ENCODE data around the gene TIMM10B.

Gene TIMM10B, protein sequence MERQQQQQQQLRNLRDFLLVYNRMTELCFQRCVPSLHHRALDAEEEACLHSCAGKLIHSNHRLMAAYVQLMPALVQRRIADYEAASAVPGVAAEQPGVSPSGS

GRCh38 chr11:6481012-6481923 lies at the start of gene TIMM10B, which contains the start of gene ARFIP2:
Gene TIMM10B, plus strand, starts transcription at chr11:6481501. Its CDS starts 16 bp downstream, at chr11:6481517.
Gene ARFIP2, minus strand, starts transcription at chr11:6481331. Its CDS starts 910 bp downstream, at chr11:6480421.
- peak; percentile 95 for DNase-seq

- DNase-seq, result no peak
Observed at GRCh38 chr11:6431861-6432260, 49.4 kb upstream of the TIMM10B start.

GRCh38 chr11:6433998-6434660 lies 47.2 kb upstream of the TIMM10B start:
- DNase-seq, result no peak

GRCh38 chr11:6437423-6437822 lies 43.9 kb upstream of the TIMM10B start:
- DNase-seq, result no peak

GRCh38 chr11:6437993-6438392 lies 43.3 kb upstream of the TIMM10B start:
- no peak for DNase-seq

- DNase-seq, result no peak
Observed at GRCh38 chr11:6438979-6439571, 42.2 kb upstream of the TIMM10B start.

DNA sequence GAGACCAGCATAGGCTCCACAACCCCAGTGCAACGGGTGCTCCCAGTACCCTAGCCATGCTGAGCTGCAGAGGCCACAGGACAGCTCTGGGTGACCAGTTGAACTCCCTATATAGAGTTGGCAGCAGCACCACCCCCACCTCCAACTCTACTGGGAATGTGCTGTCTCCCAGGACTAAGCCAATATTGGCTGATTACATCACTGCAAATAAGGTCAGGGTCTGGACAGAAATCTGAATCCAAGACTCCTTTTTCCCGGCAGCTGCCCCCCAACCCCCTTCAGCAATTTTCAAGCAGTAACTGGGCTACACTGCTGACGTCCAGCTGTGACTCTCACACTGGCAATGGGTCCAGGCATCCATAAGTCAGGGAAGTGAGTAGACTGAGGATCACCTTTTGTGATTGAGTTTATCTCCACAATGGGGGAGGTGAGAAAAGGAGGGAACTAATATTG lies 40.4 kb upstream of the TIMM10B start, which contains the start of gene HPX:
Gene HPX, minus strand, starts transcription at position 82 of the 453 bp plus-strand sequence. Its CDS starts 24 bp downstream, at position 58.
- DNase-seq, result no peak

DNA sequence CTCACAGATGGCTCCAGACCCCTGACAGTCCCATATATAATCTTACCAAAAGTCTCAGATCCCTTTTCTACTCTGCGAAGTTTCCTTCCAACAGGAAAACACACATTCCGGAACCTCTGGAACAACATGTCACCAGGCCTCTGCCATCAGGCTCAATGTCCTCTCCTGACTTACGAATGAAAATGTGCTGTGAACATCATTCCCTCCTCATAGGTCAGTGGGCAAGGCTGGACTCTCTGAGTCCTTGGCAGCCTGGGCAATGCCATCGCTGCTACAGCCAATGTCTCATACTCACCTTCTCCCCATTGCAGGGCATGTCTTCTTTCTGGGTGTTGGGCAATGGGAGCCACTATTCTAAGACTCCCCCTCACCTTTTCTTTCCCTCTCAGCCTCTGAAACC lies 38.9 kb upstream of the TIMM10B start:
- no peak for DNase-seq

GRCh38 chr11:6443269-6444003 lies 37.9 kb upstream of the TIMM10B start:
- peak; percentile 61 for DNase-seq

DNA sequence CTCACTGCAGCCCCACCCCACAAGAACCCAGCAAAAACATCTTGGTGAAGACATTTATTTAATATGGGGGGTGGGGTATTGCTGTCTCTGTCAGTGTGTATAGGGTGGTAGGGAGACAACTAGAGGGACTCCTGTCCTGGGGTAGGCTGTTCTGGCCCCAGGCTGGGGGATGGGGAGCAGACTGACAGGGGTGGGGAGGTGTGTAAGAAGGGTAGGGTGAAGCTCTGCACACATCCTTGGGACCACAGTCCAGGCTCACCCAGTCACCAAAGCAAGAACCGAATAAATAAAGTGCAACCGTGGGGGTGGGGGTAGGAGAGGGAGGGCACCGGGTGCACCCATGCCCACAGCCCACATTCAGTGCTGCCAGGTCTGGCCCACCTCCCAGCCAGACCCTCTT lies 32.7 kb upstream of the TIMM10B start:
- no peak for DNase-seq

GRCh38 chr11:6452219-6452618 lies 29.1 kb upstream of the TIMM10B start:
- no peak for DNase-seq

- no peak for DNase-seq
Observed at GRCh38 chr11:6453152-6453551, 28.1 kb upstream of the TIMM10B start.

- DNase-seq, result no peak
Observed at GRCh38 chr11:6455070-6455469, 26.2 kb upstream of the TIMM10B start.

- no peak for DNase-seq
Observed at GRCh38 chr11:6456361-6457073, 24.8 kb upstream of the TIMM10B start.

DNA sequence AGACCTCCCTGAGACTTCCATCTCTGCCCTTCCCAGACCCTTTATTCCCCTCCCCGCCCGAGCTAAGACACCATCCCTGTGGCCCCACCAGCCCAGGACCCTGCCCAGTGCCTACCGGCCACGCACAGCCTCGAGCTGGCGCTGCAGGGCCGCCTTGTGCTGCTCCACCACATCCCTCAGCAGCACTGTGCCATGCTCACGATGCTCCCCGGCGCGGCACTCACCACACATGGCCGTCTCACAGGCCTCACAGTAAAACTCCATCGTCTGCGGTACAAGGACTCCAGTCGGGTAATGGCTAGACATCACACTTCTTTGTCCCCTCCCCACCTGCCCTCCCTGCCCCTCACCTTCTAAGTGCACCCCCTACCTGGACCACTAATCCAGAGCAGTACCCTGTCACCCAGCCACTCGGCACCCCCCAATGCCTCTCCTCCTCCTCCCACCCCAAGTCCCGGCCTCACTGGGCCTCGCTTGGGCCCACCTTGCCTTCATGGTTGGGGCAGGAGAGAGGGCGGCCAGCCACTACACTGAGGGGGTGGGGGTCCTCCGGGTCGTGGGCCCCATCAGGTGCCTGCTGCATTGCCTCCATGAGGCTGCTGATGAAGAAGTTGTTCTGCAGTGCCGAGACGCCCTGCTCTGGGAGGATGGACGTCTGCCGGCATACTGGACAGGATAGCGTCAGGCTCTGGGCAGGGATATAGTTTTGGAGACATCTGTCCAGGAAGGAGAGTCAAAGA lies 23.6 kb upstream of the TIMM10B start:
- DNase-seq, result no peak

DNA sequence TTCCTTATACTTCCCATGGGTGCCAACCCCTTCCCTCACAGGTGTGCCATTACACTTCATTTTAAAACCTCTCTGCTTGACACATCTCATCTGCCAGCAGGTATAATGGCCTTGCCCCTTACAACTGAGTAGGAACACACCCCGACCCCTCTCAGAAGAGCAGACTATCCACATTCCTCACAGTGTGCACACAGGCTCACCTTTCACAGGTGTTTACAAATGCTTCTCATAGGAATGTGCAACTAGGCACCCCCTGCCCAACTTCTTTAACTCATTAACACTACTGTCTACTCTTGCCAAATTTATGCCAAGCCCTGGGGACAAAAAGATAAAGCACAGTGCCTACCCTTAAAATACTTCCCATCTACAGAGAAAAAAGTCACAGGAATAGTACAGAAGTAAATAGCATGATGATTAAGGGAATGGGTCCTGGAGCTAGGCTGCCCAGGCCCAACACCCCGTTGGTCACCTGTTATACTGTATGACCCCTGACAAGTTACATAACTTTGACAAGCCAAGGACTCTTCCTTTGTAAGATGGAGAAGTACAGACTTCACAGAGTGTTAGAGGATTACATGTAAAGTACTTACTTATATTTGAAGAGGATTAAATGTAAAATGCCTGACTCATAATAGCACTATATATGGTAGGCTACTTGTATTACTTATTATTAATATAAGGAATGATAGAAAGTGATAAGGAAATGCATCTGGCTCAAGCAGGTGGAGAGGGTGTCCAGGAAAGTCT lies 22.8 kb upstream of the TIMM10B start:
- DNase-seq, result no peak

DNA sequence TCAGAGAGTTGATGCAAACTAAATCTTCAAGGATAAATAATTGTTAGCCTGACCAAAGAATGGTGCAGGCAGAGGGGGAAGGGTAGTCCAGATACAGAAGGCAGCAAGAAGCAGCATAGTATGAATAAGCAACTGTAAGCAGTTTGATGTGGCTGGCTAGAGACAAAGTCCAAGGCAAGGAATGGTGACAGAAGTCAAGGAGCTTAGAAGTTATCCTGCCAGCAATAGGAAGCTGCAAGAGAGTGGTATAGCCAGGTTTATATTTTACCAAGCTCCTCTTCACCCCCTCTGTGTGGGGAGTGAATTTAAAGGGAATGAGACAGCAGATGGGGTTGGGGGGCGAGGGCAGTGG lies 22.2 kb upstream of the TIMM10B start:
- no peak for DNase-seq

DNA sequence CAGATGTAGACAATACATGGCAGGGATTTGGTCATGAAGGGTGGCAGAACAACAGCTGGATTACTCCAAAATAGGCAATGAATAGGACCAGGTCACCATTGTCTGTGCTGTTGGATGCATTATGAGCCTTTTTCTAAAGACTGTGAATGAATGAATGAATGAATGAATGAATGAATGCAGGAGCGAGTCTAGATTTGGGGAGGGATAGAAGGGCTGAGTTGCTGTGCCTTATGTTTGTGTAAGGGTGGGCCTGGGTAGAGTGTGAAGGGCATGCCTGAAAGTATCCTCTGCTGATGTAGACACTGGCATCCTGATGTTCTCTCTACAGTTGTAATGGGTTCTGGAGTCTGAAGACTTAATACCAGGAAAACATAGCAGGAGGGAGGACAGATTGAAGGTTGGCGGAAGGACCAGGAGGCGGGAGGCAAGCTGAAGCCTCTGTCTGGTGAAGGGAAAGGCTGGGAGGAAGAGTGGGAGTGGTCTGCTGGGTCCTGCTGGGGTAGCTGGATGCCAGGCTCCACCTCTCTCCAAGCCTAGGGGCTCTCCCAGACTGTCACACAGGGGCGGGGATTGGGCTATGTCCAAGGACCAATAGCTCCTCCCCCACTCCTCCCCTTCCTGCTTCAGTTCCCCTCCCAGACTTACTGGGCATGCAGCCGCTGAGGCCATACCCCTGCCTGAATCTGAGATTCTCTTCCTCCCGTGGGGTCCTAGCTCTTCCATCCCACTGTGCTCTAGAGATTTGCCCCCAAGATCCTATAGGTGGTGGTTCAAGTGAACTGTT lies 12.4 kb upstream of the TIMM10B start:
- DNase-seq, result no peak

DNA sequence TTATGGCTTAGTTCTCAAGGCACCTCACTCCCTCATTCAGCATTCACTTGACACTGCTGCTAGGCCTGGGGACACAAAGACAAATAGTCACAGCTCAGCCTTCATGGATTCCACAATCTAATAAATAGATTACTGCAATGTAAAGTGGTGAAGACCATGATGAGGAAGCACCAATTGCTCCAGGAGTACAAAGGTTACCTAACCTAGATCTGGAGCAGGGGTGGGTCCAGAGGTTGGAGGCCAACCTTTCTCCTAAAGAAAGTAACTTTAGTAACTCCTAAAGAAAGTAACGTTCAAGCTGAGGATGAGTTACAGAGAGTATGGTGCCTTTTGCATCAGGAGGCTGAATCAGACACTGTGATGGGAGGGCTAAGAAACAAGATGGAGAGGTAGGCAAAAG lies 11.7 kb upstream of the TIMM10B start:
- no peak for DNase-seq

- DNase-seq, result no peak
Observed at GRCh38 chr11:6472934-6473333, 8.4 kb upstream of the TIMM10B start.

Data from activated CD4-positive, CD25-positive, alpha-beta regulatory T cell treated with anti-CD3 and anti-CD28 coated beads, Interleukin-2, amount 50 U/mL, for 72 hours (primary cell).